Mucosa of rectum (tissue), 2 donors: ENCODE data around the gene NR2F2.

Source experiments
- H3K27ac ChIP-seq, 2 donors: one replicate each; pipeline ENCODE4 v1.7.0; 2013; ENCODE audit warnings: inconsistent platforms in 2 of 2, low read depth in 2 of 2, low read length in 2 of 2
- H3K27me3 ChIP-seq, 2 donors: one replicate each; pipeline ENCODE4 v1.7.0; 2013; ENCODE audit warnings: low read length in 2 of 2; ENCODE audit not compliant: control insufficient read depth in 2 of 2, insufficient read depth in 2 of 2
- H3K36me3 ChIP-seq, 2 donors: one replicate each; pipeline ENCODE4 v1.7.0; 2013; ENCODE audit warnings: low read length in 2 of 2; ENCODE audit not compliant: control insufficient read depth in 2 of 2, insufficient read depth in 2 of 2
- H3K4me1 ChIP-seq, 2 donors: one replicate each; pipeline ENCODE4 v1.7.0; 2013; ENCODE audit warnings: low read length in 2 of 2, mild to moderate bottlenecking in 1 of 2; ENCODE audit not compliant: control insufficient read depth in 2 of 2, insufficient read depth in 2 of 2
- H3K4me3 ChIP-seq, 2 donors: one replicate each; pipeline ENCODE4 v1.7.0; 2013; ENCODE audit warnings: low read length in 2 of 2
- H3K9ac ChIP-seq, 2 donors: one replicate each; pipeline ENCODE4 v1.7.0; 2013; ENCODE audit warnings: low read length in 2 of 2, low read depth in 1 of 2, mild to moderate bottlenecking in 1 of 2
- H3K9me3 ChIP-seq, 2 donors: one replicate each; pipeline ENCODE4 v1.7.0; 2013; ENCODE audit warnings: low read length in 2 of 2; ENCODE audit not compliant: control insufficient read depth in 2 of 2
- donor health status: healthy.
- donor health status: Normal muscosa, but diverticular disease.

NR2F2 gene

DNA sequence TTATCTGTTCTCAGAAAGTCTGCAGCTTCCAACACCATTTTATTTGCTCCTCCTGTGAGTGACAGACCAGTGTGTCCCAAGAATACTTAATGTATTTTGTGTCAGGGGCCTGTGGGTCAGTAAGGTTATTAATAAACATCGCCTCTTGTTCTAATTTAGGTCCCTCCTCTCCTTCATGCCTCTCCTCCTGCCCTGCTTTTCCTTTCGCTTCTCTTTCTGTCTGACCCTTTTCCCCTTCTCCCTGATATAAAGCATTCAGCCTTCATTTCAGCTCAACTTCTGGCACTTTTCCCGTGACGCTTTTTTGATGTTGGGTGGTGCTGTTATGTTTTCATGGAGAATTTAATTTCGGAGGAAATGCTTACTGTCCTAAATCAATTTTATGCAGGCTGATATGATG, 29.7 kb upstream of the NR2F2 start:
- H3K9me3 ChIP-seq = no peaks in the 10 kb centered on the region
- no peak overlapping the region for H3K4me3 ChIP-seq
- no peak overlapping the region for H3K9ac ChIP-seq
- no peak overlapping the region for H3K27ac ChIP-seq
- H3K4me1 ChIP-seq = no peaks in the 10 kb centered on the region
- H3K36me3 ChIP-seq = no peaks in the 10 kb centered on the region
- H3K27me3 ChIP-seq = no peaks in the 10 kb centered on the region

DNA sequence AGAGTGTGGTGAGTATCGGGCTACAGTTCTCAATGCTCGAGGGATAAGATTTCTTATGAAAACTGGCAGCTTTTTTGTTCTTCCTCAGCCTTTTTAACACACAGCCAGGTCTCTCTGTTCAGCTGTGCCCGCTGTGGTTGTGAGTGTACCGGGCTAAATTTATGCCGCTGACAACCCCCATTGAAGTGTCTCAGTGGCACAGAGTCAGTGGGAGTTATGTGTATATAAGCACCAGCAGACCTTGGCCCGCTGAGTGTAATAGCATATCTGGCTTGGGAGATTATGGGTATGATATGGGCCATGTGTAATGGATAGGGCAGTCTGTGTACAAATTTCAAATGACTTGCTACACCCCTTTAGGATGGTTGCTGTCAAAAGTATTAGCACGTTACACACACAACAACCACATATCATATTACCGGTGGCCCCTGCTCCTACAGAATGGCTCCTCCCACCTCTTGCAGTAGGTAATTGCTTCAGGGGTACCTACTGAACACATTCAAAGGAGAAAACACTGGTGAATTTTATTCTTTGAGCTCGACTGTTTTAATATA, 26.9 kb upstream of the NR2F2 start:
- H3K27me3 ChIP-seq = no peaks in the 10 kb centered on the region
- H3K36me3 ChIP-seq = no peaks in the 10 kb centered on the region
- no peak overlapping the region for H3K4me3 ChIP-seq
- H3K27ac ChIP-seq = no peak overlapping the region
- H3K4me1 ChIP-seq = no peaks in the 10 kb centered on the region
- H3K9ac ChIP-seq = no peak overlapping the region
- no peaks in the 10 kb centered on the region for H3K9me3 ChIP-seq

GRCh38 chr15:96304839-96305238, 25.7 kb upstream of the NR2F2 start:
- Histone ChIP-seq H3K9ac (no peak overlapping the region), H3K36me3 (no peaks in the 10 kb centered on the region), H3K27me3 (no peaks in the 10 kb centered on the region), H3K9me3 (no peaks in the 10 kb centered on the region), H3K4me3 (no peak overlapping the region), H3K4me1 (no peaks in the 10 kb centered on the region), H3K27ac (no peak overlapping the region)

- no peaks in the 10 kb centered on the region for H3K36me3 ChIP-seq
These were observed 24.2 kb upstream of the NR2F2 start for GRCh38 chr15:96306321-96306720.

DNA sequence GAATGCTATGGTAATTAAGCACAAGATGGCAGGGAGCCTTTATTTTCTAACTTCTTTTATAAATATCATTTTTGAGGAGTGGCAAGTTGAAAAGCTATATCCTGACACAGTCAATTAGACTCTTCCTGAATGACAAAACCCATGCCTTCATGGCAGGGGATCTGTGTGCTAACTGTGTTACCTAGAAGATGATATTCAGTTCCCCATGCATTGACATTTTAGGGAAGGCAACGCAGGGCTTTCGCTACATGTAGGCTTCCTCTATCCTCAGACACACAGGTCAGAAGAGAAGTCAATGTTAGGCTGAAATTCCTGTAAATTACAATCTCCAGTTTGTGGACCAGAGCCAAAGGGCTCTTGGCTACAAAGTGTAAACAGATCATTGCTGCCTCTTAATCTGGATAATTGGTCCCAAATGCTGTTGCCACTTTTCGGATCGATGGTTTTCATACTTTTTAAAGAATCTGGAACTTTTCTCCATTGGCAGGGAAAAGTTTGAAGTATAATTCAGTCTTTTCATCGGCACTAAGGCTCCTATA, 22.6 kb upstream of the NR2F2 start:
- Histone ChIP-seq H3K9ac (no peak overlapping the region), H3K27ac (no peak overlapping the region), H3K36me3 (no peaks in the 10 kb centered on the region)

More at GRCh38 chr15:96306321-96306720, 24.2 kb upstream of the NR2F2 start:
- Histone ChIP-seq H3K9ac (no peak overlapping the region), H3K4me3 (no peak overlapping the region), H3K27ac (no peak overlapping the region), H3K27me3 (no peaks in the 10 kb centered on the region), H3K9me3 (no peaks in the 10 kb centered on the region), H3K4me1 (no peaks in the 10 kb centered on the region)

DNA sequence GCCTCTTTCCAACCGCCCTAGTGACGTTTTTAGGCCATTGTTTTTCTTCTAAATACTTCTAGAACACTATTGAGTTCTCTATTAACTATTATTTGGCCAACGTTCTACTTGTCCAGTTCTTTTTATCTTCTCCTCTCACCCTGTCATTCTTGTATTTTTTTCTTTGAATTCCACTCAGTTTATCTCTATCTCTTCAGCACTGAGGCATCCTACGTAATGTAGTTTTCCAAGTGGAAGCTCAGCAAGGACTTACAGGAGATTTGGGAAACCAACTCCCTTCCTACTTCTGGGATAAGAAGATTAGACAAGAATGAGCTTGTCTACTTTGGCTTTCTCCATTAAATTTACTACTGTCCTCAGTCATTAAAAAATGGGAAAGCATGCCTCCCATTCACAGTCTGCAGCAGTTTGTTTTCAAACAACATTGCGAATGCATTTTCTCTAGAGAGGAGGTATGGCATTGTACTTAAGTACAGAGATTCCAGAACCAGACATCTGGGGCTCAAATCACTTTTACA, 21.3 kb upstream of the NR2F2 start:
- no peak overlapping the region for H3K4me3 ChIP-seq
- no peaks in the 10 kb centered on the region for H3K4me1 ChIP-seq
- H3K27ac ChIP-seq = no peak overlapping the region
- no peaks in the 10 kb centered on the region for H3K27me3 ChIP-seq
- no peaks in the 10 kb centered on the region for H3K9me3 ChIP-seq
- H3K36me3 ChIP-seq = no peaks in the 10 kb centered on the region
- no peak overlapping the region for H3K9ac ChIP-seq

More for the DNA sequence above, 22.6 kb upstream of the NR2F2 start:
- Histone ChIP-seq H3K4me3 (no peak overlapping the region), H3K27me3 (no peaks in the 10 kb centered on the region), H3K9me3 (no peaks in the 10 kb centered on the region), H3K4me1 (no peaks in the 10 kb centered on the region)

GRCh38 chr15:96311256-96311955, 19.1 kb upstream of the NR2F2 start:
- Histone ChIP-seq H3K9me3 (no peaks in the 10 kb centered on the region), H3K4me1 (no peaks in the 10 kb centered on the region), H3K4me3 (no peak overlapping the region), H3K27ac (no peak overlapping the region), H3K9ac (no peak overlapping the region), H3K27me3 (no peaks in the 10 kb centered on the region), H3K36me3 (no peaks in the 10 kb centered on the region)

DNA sequence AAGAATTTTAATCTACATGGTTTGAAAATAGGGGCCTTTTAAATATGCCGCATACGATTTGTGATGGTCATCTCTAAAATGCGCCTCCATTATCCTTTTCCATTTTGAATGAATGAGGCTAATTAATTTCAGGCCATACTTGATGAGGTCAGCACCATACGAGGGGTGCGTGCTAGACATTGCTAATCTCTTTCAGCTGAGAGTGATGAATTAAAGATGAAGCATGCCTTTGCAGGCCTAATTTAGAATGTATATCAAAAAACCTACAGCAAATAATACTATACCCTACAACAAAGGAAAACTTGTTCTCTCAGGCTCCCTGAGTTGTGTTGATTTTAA, 18.6 kb upstream of the NR2F2 start:
- Histone ChIP-seq H3K27me3 (peaks cover 0 to under 1% of the 10 kb centered on the region in 2 donors), H3K9ac (no peak overlapping the region), H3K4me1 (no peaks in the 10 kb centered on the region), H3K27ac (no peak overlapping the region), H3K9me3 (no peaks in the 10 kb centered on the region), H3K36me3 (no peaks in the 10 kb centered on the region), H3K4me3 (no peak overlapping the region)

DNA sequence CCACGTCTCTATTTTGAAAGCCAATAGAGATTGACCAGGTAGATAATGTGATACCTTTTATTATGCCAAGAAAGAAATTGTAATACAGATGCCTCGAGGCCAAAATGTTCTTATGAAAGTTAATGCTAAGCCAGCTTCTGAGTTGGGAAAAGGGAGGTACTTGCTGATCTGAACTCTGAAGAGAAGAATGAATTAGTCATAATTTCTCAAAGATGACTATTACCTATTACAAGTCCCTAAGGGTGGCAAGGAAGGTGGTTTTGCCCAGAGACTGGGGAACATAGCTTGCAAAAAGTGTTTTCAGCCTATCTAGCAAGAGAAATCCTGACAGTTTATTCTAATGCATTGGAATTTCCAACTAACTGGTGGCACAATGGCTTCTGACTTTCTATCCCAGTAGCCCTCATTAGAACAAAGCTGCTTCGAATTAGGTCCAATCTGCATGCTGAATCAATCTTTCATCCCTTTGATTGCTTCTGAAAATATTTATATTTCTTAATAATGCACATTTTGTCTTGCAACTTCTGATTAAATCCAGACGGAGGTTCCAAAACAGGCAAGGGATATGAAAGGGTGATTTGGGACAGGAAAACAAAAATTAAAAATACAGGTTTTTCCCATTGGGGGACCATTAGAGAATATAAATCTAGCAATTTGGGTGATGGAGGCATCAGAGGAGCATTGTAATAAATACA, 17.7 kb upstream of the NR2F2 start:
- H3K27ac ChIP-seq = no peak overlapping the region
- no peaks in the 10 kb centered on the region for H3K9me3 ChIP-seq

DNA sequence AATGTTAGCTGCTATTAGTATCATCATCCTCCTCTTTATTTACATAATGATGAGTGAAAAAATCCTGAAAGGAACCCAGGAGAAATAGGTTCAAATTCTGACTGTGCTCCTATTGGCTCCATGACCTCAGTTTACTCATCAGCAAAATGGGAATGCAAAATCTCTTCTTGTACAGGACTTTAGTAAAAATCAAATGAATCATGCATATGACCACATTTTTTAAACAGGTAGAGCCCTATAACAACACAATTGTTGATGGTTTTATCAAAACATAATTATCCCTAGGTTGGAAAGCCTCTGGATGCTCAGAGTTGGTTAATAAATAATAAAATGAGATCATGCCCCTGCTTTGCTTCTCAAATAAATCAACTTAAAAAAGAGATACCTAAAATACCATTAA, 16.0 kb upstream of the NR2F2 start:
- Histone ChIP-seq H3K36me3 (no peaks in the 10 kb centered on the region), H3K4me3 (no peak overlapping the region), H3K9ac (no peak overlapping the region), H3K9me3 (no peaks in the 10 kb centered on the region), H3K27me3 (peaks cover 0 to 3% of the 10 kb centered on the region in 2 donors), H3K4me1 (no peaks in the 10 kb centered on the region), H3K27ac (no peak overlapping the region)

More for the DNA sequence above, 17.7 kb upstream of the NR2F2 start:
- Histone ChIP-seq H3K27me3 (peaks cover 0 to 3% of the 10 kb centered on the region in 2 donors), H3K36me3 (no peaks in the 10 kb centered on the region), H3K4me3 (no peak overlapping the region), H3K9ac (no peak overlapping the region), H3K4me1 (no peaks in the 10 kb centered on the region)
